Stimulated activated naive CD8-positive, alpha-beta T cell treated with anti-CD3 and anti-CD28 coated beads, Interleukin-15, amount 100 ng/mL, for 72 hours (primary cell): ENCODE results near the gene XPOT.

ENCODE experiments used
- ATAC-seq: fragments of 150-1000 bp; cut with Tn5 transposase; 2 replicates; pipeline ENCODE4 v1.10.0; 2021; ENCODE audit warnings: mild to moderate bottlenecking, moderate library complexity
- DNase-seq, 2 donors: peaks; one replicate each; pipeline ENCODE4 v3.0.0; 2021 to 2022
- H3K27ac Mint-ChIP-seq, 2 donors: one replicate each; pipeline ENCODE4 v1.8.0; 2022; ENCODE audit warnings: mild to moderate bottlenecking in 2 of 2, mixed read lengths in 2 of 2, moderate library complexity in 2 of 2
- H3K27me3 Mint-ChIP-seq: one replicate; pipeline ENCODE4 v1.8.0; 2022; ENCODE audit warnings: mixed read lengths
- H3K4me1 Mint-ChIP-seq: one replicate; pipeline ENCODE4 v1.8.0; 2022; ENCODE audit warnings: mild to moderate bottlenecking, mixed read lengths
- H3K4me3 Mint-ChIP-seq, 2 donors: one replicate each; pipeline ENCODE4 v1.8.0; 2022; ENCODE audit warnings: mild to moderate bottlenecking in 2 of 2, mixed read lengths in 2 of 2, moderate library complexity in 1 of 2
- H3K9me3 Mint-ChIP-seq, 2 donors: one replicate each; pipeline ENCODE4 v1.8.0; 2022; ENCODE audit warnings: mixed read lengths in 2 of 2

Gene XPOT

GRCh38 chr12:64404470-64405256 is 471 bp downstream of the XPOT start:
- peak; percentile 82 to 89 for DNase-seq
- Mint-ChIP-seq H3K4me3 (peak overlapping the region; percentile 97 to 100), H3K27ac (peak overlapping the region; percentile 100), H3K4me1 (peaks cover 52% of the 10 kb centered on the region), H3K27me3 (no peaks in the 10 kb centered on the region), H3K9me3 (peaks cover 0 to 7% of the 10 kb centered on the region in 2 donors)
- ATAC-seq, result peak; percentile 76

DNA sequence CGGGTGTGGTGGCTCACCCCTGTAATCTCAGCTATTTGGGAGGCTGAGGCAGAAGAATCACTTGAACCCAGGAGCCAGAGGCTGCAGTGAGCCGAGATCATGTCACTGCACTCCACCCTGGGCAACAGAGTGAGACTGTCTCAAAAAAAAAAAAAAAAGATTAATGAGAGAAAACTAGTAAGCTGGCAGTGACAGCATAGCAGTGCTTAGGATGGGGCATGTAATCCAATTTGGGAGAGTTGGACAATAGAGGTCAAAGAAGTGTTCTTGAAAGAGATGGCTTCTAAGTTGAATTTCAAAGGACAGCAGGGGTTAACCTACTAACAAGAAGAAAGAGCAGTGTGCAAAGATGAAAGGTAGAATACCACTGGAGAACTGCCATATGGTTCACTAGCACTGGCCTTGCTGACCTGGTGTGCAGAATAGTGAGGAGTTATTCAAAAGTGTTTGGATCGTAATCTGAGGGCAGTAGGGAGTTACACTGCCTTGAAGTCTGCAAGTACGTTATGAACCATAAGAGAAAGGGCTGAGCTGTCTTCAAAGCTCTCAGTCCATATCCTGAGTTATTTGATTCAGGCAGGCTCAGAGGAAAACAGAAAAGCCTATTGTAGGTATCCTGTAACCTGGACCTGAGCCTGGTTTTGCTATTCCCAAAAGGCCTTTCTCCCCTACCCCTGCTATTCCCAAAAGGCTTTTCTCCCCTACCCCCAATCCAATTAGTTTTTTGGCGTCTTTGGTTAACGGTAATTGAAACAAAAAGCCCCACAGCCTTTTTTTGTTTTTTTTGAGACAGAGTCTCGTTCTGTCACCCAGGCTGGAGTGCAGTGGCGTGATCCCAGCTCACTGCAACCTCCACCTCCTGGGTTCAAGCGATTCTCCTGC is 3.4 kb downstream of the XPOT start:
- no peaks in the 10 kb centered on the region for H3K27me3 Mint-ChIP-seq
- H3K27ac Mint-ChIP-seq, result peak overlapping the region in 1 of 2 donors; percentile 77
- H3K9me3 Mint-ChIP-seq, result no peaks in the 10 kb centered on the region
- ATAC-seq (no peak), DNase-seq (no peak)
- peaks cover 52% of the 10 kb centered on the region for H3K4me1 Mint-ChIP-seq
- peak overlapping the region; percentile 59 to 100 for H3K4me3 Mint-ChIP-seq

DNA sequence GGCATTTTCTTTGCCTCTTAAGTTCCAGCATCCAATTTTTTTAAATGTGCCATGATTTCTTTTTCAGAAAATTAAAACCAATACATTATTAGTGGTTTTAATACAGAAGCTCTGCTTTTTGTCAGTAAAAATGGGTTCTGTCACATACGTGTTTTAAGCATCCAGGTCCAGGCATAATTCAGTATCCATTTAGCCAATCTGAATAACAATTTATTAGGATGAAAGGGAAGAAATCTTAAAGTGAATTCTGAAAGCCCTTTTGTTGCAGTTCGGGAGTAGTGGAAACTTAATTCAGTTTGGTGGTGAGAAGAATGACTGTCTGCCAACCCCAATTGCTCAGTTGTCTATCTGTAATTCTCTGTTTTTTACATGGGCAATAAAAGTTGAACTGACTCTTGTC is 7.2 kb downstream of the XPOT start:
- Mint-ChIP-seq H3K27ac (no peak overlapping the region), H3K4me3 (no peak overlapping the region), H3K4me1 (peaks cover 37% of the 10 kb centered on the region), H3K27me3 (no peaks in the 10 kb centered on the region), H3K9me3 (no peaks in the 10 kb centered on the region)
- DNase-seq (no peak), ATAC-seq (no peak)

DNA sequence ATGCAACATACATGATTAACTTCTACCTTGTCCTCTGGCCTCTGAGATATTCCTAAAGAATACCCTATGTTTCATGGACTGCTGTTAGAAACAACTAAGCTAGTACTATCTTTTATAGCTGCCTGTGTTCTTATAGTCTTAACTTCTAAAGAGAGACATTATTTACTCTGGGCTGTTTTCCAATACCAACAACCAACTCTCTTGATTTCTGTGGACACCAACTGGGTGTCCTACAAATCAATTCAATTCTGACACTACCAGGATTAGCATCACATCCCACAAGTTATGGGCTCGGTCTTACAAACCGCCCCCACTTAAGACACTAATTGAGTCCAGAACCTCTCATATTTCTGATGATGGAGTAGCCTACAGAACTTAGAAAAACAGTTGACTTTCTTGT is 8.3 kb downstream of the XPOT start:
- Mint-ChIP-seq H3K27ac (peak overlapping the region in 1 of 2 donors; percentile 90), H3K4me1 (peaks cover 36% of the 10 kb centered on the region), H3K4me3 (no peak overlapping the region), H3K27me3 (no peaks in the 10 kb centered on the region), H3K9me3 (no peaks in the 10 kb centered on the region)
- ATAC-seq (no peak), DNase-seq (no peak)

DNA sequence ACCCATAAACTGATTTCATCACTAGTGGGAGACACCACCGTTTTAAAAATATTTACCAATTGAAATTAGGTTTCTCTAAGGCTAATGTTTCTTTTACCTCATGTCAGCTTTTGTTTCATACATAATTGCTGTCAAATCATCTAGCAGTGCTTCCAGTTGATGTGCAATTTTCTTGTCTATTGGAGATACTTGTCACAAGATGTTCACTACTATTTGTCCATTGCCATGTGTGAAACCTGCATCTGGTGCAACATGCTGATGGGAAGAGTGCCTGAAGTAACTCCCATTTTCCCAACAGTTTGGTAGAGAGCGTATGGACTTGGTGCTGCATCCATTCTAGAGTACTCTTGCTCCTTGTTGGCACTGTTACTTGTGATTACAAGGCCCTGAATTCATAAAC is 9.7 kb downstream of the XPOT start:
- no peaks in the 10 kb centered on the region for H3K27me3 Mint-ChIP-seq
- no peaks in the 10 kb centered on the region for H3K9me3 Mint-ChIP-seq
- ATAC-seq, result no peak
- peaks cover 31% of the 10 kb centered on the region for H3K4me1 Mint-ChIP-seq
- no peak overlapping the region for H3K4me3 Mint-ChIP-seq
- DNase-seq, result no peak
- no peak overlapping the region for H3K27ac Mint-ChIP-seq

- peak overlapping the region; percentile 83 to 88 for H3K27ac Mint-ChIP-seq
- DNase-seq, result no peak
- ATAC-seq, result no peak
- no peaks in the 10 kb centered on the region for H3K27me3 Mint-ChIP-seq
- H3K4me1 Mint-ChIP-seq, result peaks cover 26% of the 10 kb centered on the region
- H3K9me3 Mint-ChIP-seq, result no peaks in the 10 kb centered on the region
- H3K4me3 Mint-ChIP-seq, result no peak overlapping the region
Observed at GRCh38 chr12:64418209-64418608, 14.0 kb downstream of the XPOT start.

DNA sequence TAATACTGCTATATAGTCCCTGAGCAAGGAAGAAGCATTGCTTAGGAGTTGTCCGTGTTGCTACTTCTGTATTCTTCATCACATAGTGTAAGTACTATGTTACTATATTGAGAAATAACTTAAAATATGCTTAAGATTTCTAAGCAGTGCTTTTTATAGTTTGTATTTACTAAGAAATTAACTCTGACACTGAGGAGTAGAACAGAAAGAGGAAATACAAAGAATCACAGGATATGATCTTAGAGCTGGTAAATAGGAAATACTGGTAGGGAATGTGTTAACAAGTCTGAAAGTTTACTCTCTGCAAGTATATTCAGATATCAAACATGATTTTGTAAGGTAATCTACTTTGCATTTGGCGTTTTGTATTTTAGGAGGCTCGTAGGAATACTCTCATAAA is 15.5 kb downstream of the XPOT start:
- no peaks in the 10 kb centered on the region for H3K9me3 Mint-ChIP-seq
- no peak overlapping the region for H3K27ac Mint-ChIP-seq
- DNase-seq (no peak), ATAC-seq (no peak)
- no peaks in the 10 kb centered on the region for H3K27me3 Mint-ChIP-seq
- H3K4me1 Mint-ChIP-seq, result peaks cover 26% of the 10 kb centered on the region
- H3K4me3 Mint-ChIP-seq, result no peak overlapping the region

- ATAC-seq (no peak), DNase-seq (no peak)
- no peaks in the 10 kb centered on the region for H3K4me1 Mint-ChIP-seq
- no peak overlapping the region for H3K4me3 Mint-ChIP-seq
- H3K9me3 Mint-ChIP-seq, result no peaks in the 10 kb centered on the region
- H3K27ac Mint-ChIP-seq, result no peak overlapping the region
- no peaks in the 10 kb centered on the region for H3K27me3 Mint-ChIP-seq
Observed at GRCh38 chr12:64427988-64428387, 23.8 kb downstream of the XPOT start.

DNA sequence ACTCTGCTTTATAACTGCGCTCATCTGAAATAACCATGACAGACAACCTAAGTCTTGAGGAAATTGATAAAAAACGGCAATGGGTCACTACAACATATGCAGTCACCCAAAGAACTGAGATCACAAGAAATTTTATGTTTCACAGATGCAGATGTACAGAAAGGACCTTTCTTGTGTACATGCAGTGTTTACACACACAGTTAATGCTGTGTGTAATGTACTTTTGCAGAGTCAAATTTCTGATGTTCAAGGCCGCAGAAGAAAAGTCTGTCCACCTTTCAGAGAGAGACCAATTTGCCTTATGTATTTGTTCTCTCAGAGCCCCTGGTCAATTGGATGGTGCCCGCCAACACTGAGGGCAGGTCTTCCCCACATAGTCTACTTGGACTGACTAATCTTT is 24.8 kb downstream of the XPOT start:
- no peaks in the 10 kb centered on the region for H3K4me1 Mint-ChIP-seq
- DNase-seq, result no peak
- no peaks in the 10 kb centered on the region for H3K27me3 Mint-ChIP-seq
- H3K9me3 Mint-ChIP-seq, result no peaks in the 10 kb centered on the region
- no peak for ATAC-seq
- H3K4me3 Mint-ChIP-seq, result no peak overlapping the region
- H3K27ac Mint-ChIP-seq, result peak overlapping the region in 1 of 2 donors; percentile 36

GRCh38 chr12:64430886-64431285 is 26.7 kb downstream of the XPOT start:
- Mint-ChIP-seq H3K27me3 (no peaks in the 10 kb centered on the region), H3K27ac (peak overlapping the region in 1 of 2 donors; percentile 13), H3K4me3 (no peak overlapping the region), H3K4me1 (no peaks in the 10 kb centered on the region), H3K9me3 (no peaks in the 10 kb centered on the region)
- ATAC-seq (no peak), DNase-seq (no peak)

GRCh38 chr12:64431791-64432190 is 27.6 kb downstream of the XPOT start:
- no peak overlapping the region for H3K4me3 Mint-ChIP-seq
- H3K27me3 Mint-ChIP-seq, result no peaks in the 10 kb centered on the region
- DNase-seq (no peak), ATAC-seq (no peak)
- H3K4me1 Mint-ChIP-seq, result no peaks in the 10 kb centered on the region
- H3K9me3 Mint-ChIP-seq, result no peaks in the 10 kb centered on the region
- H3K27ac Mint-ChIP-seq, result no peak overlapping the region

DNA sequence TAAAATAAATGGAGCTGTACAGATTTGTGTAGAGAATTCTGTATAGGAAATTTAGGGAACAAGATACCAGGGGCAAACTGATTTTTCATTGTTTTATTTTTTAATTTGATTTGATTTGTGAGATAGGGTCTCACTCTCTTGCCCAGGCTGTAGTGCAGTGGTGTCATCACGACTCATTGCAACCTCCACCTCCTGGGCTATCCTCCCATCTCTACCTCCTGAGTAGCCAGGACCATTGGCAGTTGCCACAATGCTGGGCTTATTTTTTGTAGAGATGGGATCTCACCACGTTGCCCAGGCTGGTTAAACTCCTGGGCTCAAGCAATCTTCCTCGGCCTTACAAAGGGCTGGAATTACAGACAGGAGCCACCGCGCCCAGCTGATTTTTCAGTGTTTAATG is 29.7 kb downstream of the XPOT start:
- Mint-ChIP-seq H3K9me3 (no peaks in the 10 kb centered on the region), H3K4me3 (no peak overlapping the region), H3K27me3 (no peaks in the 10 kb centered on the region), H3K27ac (no peak overlapping the region), H3K4me1 (no peaks in the 10 kb centered on the region)
- ATAC-seq (no peak), DNase-seq (no peak)

DNA sequence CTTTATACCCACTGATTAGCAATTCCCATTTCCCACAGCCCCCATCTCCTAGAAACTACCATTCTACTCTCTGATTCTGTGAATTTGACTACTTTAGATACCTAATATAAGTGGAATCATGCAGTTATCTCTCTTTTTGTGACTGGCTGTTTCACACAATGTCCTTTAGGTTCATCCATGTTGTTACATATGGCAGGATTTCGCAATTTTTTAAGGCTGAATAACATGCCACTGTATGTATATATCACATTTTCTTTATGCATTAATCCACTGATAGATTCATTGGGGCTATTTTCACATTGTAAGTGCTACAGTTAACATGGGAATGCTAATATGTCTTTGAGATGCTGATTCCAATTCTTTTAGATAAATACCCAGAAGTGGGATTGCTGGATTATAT is 35.9 kb downstream of the XPOT start:
- peaks cover 6% of the 10 kb centered on the region for H3K4me1 Mint-ChIP-seq
- H3K4me3 Mint-ChIP-seq, result no peak overlapping the region
- H3K27ac Mint-ChIP-seq, result no peak overlapping the region
- H3K9me3 Mint-ChIP-seq, result no peaks in the 10 kb centered on the region
- no peak for ATAC-seq
- no peaks in the 10 kb centered on the region for H3K27me3 Mint-ChIP-seq
- DNase-seq, result no peak

GRCh38 chr12:64445490-64445889 is 41.3 kb downstream of the XPOT start:
- Mint-ChIP-seq H3K27me3 (no peaks in the 10 kb centered on the region), H3K4me1 (peaks cover 11% of the 10 kb centered on the region), H3K4me3 (no peak overlapping the region), H3K9me3 (no peaks in the 10 kb centered on the region), H3K27ac (no peak overlapping the region)
- ATAC-seq (no peak), DNase-seq (no peak)

DNA sequence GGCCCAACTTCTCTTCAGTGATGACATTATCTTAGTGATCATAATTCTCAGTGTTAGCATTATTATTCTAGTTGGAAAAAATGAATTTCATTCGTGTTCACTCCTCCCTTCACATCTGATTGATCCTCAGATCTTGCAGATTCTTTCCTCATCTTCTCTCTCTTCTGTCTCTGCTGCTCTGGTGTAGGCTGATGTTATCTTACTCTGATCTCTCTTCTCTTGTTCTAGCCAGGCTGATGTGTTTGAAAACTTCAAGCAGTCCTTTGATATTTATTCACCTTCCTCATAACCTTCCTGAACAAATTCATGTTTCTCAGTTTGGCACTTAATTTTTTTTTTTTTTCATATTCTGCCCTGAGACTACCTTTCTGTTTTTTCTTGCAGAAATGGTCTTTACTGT is 42.1 kb downstream of the XPOT start:
- no peak for ATAC-seq
- no peak for DNase-seq
- Mint-ChIP-seq H3K27me3 (no peaks in the 10 kb centered on the region), H3K4me1 (peaks cover 19% of the 10 kb centered on the region), H3K9me3 (no peaks in the 10 kb centered on the region), H3K27ac (peak overlapping the region in 1 of 2 donors; percentile 40), H3K4me3 (no peak overlapping the region)

DNA sequence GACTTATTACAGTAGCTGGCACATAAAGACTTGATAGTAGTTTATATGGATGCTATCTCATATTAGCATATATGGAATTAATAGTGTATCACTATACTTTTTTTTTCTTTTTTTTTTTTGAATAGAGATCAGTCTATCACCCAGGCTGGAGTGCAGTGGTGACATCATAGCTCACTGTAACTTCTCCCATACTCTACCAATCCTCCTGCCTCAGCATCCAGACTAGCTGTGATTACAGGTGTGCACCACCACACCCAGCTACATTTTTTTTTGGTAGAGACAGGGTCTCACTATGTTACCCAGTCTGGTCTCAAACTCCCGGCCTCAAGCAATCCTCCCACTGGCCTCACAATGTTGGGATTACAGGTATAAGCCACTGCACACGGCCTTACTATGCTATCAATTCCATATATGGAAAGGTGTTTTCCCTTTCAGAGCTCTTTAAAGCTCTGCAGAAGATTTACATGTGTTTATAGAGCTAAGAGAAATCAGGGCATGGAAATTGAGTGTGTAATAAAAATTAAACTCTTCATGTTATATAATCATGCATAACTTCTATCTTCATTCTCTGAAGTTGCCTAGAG is 46.0 kb downstream of the XPOT start:
- DNase-seq (no peak), ATAC-seq (peak; percentile 34)
- no peak overlapping the region for H3K27ac Mint-ChIP-seq
- no peaks in the 10 kb centered on the region for H3K27me3 Mint-ChIP-seq
- H3K9me3 Mint-ChIP-seq, result no peaks in the 10 kb centered on the region
- H3K4me1 Mint-ChIP-seq, result peaks cover 31% of the 10 kb centered on the region
- peak overlapping the region; percentile 26 to 85 for H3K4me3 Mint-ChIP-seq
